PFSK-1 (cell line): Measurements from ENCODE around the gene RPS6KA2.

Experiments
- POLR2AphosphoS5 ChIP-seq: IDR thresholded peaks from 2 replicates; pipeline ENCODE4 v1.6.1; 2012; ENCODE audit warnings: low read depth, mild to moderate bottlenecking, control low read depth, low read length, moderate library complexity
- REST ChIP-seq, 2 experiments: IDR thresholded peaks; 2 replicates each; pipeline versions ENCODE4 v1.6.1 to v1.8.0; 2011 to 2012; ENCODE audit warnings: low read depth in 2 of 2, low read length in 2 of 2, control low read depth in 1 of 2, inconsistent platforms in 1 of 2, mild to moderate bottlenecking in 1 of 2, moderate library complexity in 1 of 2; ENCODE audit not compliant: insufficient read depth in 1 of 2
- TAF1 ChIP-seq: IDR thresholded peaks from 2 replicates; pipeline ENCODE4 v1.6.1; 2012; ENCODE audit warnings: low read length, control low read depth, borderline replicate concordance; ENCODE audit not compliant: insufficient read depth

GRCh38 chr6:166655251-166655650 lies 28.2 kb upstream of the RPS6KA2 start:
- TF ChIP-seq REST (IDR thresholded peaks at IDR 0.05; ENCODE audit: insufficient read depth in 1 of 2, low read depth in 2 of 2, low read length in 2 of 2) = no peak
- TF ChIP-seq TAF1 = no peak
- TF ChIP-seq POLR2AphosphoS5 = no peak
